CD4-positive, alpha-beta T cell (primary cell): ENCODE measurements around the gene ASXL3. TPM values are rescaled to one million over a fixed set of nuclear protein-coding genes. Genes with fewer than 3 reads are reported as not detected.

Source experiments
- ATAC-seq: fragments of 200-7000 bp; cut with Tn5 transposase; one replicate; pipeline ENCODE4 v1.10.0; 2022; ENCODE audit warnings: mild to moderate bottlenecking; ENCODE audit not compliant: poor library complexity
- CTCF ChIA-PET: fragments of 350-600 bp; sonication (Branson Sonifier 250); formaldehyde crosslinking; loops from one replicate; lab custom pipeline; 2021; ENCODE audit warnings: antibody characterized with exemption, inconsistent platforms; lab: Charles Lee
- POLR2A ChIA-PET: fragments of 350-600 bp; sonication (Branson Sonifier 250); formaldehyde crosslinking; loops from one replicate; lab custom pipeline; 2021; ENCODE audit warnings: antibody characterized with exemption, inconsistent platforms; lab: Charles Lee
- DNase-seq, 14 experiments: peaks; one replicate each; pipeline ENCODE4 v3.0.0-alpha.2; 2013 to 2020; ENCODE audit warnings: mixed read lengths in 2 of 14
- H3K27ac ChIP-seq, 2 donors: one replicate each; pipeline versions ENCODE4 v1.5.1 to v1.7.0; 2013; ENCODE audit warnings: low read length in 2 of 2, low read depth in 1 of 2, mild to moderate bottlenecking in 1 of 2
- H3K27me3 ChIP-seq, 2 experiments: 1 replicate in 1 of 2; 2 replicates in 1 of 2; pipeline versions ENCODE4 v1.6.1 to v1.7.0; 2013; ENCODE audit warnings: low read length in 2 of 2, control low read depth in 1 of 2, mild to moderate bottlenecking in 1 of 2, moderate library complexity in 1 of 2; ENCODE audit not compliant: insufficient read depth in 2 of 2, control insufficient read depth in 1 of 2
- H3K36me3 ChIP-seq: one replicate; pipeline ENCODE4 v1.6.1; 2013; ENCODE audit warnings: low read length, control low read depth; ENCODE audit not compliant: insufficient read depth
- H3K4me1 ChIP-seq: one replicate; pipeline ENCODE4 v1.6.1; 2013; ENCODE audit warnings: low read length, control low read depth; ENCODE audit not compliant: insufficient read depth
- H3K4me3 ChIP-seq: one replicate; pipeline ENCODE4 v1.5.1; 2013; ENCODE audit warnings: mild to moderate bottlenecking, low read length, moderate library complexity
- H3K9me3 ChIP-seq, 2 experiments: 1 replicate in 1 of 2; 2 replicates in 1 of 2; pipeline versions ENCODE4 v1.6.1 to v1.7.0; 2013; ENCODE audit warnings: low read length in 2 of 2, mild to moderate bottlenecking in 2 of 2, control low read depth in 1 of 2, moderate library complexity in 1 of 2; ENCODE audit not compliant: control insufficient read depth in 1 of 2, insufficient read depth in 1 of 2
- H3K27ac Mint-ChIP-seq: one replicate; pipeline ENCODE4 v1.8.0; 2020; ENCODE audit warnings: mixed read lengths
- H3K27me3 Mint-ChIP-seq: one replicate; pipeline ENCODE4 v1.8.0; 2021; ENCODE audit warnings: mixed read lengths
- H3K36me3 Mint-ChIP-seq: one replicate; pipeline ENCODE4 v1.8.0; 2021; ENCODE audit warnings: low read depth, mixed read lengths
- H3K4me1 Mint-ChIP-seq: one replicate; pipeline ENCODE4 v1.8.0; 2021; ENCODE audit warnings: low read depth, mixed read lengths
- H3K4me3 Mint-ChIP-seq: one replicate; pipeline ENCODE4 v1.8.0; 2020; ENCODE audit warnings: mild to moderate bottlenecking, mixed read lengths
- H3K9me3 Mint-ChIP-seq: one replicate; pipeline ENCODE4 v1.8.0; 2020; ENCODE audit warnings: mixed read lengths
- CTCF ChIP-seq: fragments of 200-600 bp; IDR thresholded peaks from one replicate; pipeline ENCODE4 v1.8.0; 2022; ENCODE audit warnings: antibody characterized with exemption, mild to moderate bottlenecking
- intact Hi-C, 2 experiments: fragments of 100-400 bp; cut with DNase I in 1 of 2; cut with micrococcal nuclease in 1 of 2; formaldehyde crosslinking; loops; one replicate each; pipeline versions ENCODE4 v1.15.1 to v1.9.0; 2023 to 2025; cut with DNase I, micrococcal nuclease
- total RNA-seq, 174 experiments: library from RNA in 2 of 174; stranded (reverse) in 2 of 174; gene quantifications; one replicate each; pipeline ENCODE4 v1.2.3 and lab custom pipeline; 2021 to 2026

The ASXL3 gene
- total RNA-seq, 2 experiments from 2014 or later, result not detected

GRCh38 chr18:33670029-33670428 is 92.0 kb downstream of the ASXL3 start:
- Mint-ChIP-seq H3K27me3 (no peaks in the 10 kb centered on the region), H3K4me3 (no peak overlapping the region), H3K27ac (no peak overlapping the region), H3K4me1 (no peaks in the 10 kb centered on the region), H3K36me3 (no peaks in the 10 kb centered on the region), H3K9me3 (peaks cover 8% of the 10 kb centered on the region)
- Histone ChIP-seq H3K36me3 (no peaks in the 10 kb centered on the region), H3K27ac (no peak overlapping the region), H3K9me3 (peaks cover 3 to 4% of the 10 kb centered on the region in 2 experiments), H3K4me3 (no peak overlapping the region), H3K27me3 (no peaks in the 10 kb centered on the region), H3K4me1 (no peaks in the 10 kb centered on the region)
- no peak for TF ChIP-seq CTCF
- ATAC-seq (no peak), DNase-seq (no peak)
- intact Hi-C loops, result no loop called here
- ChIA-PET CTCF (no interaction called here), POLR2A (no interaction called here)

GRCh38 chr18:33673689-33674088 is 95.7 kb downstream of the ASXL3 start:
- Histone ChIP-seq H3K36me3 (no peaks in the 10 kb centered on the region), H3K4me3 (no peak overlapping the region), H3K4me1 (no peaks in the 10 kb centered on the region), H3K27ac (no peak overlapping the region), H3K27me3 (no peaks in the 10 kb centered on the region), H3K9me3 (peaks cover 0 to 4% of the 10 kb centered on the region in 2 experiments)
- ATAC-seq (no peak), DNase-seq (no peak)
- no peaks in the 10 kb centered on the region for H3K4me1 Mint-ChIP-seq
- no peaks in the 10 kb centered on the region for H3K36me3 Mint-ChIP-seq
- no peak for TF ChIP-seq CTCF
- H3K9me3 Mint-ChIP-seq, result peaks cover 5% of the 10 kb centered on the region
- H3K4me3 Mint-ChIP-seq, result no peak overlapping the region
- ChIA-PET CTCF (no interaction called here), POLR2A (no interaction called here)
- no peak overlapping the region for H3K27ac Mint-ChIP-seq
- no peaks in the 10 kb centered on the region for H3K27me3 Mint-ChIP-seq
- intact Hi-C loops, result no loop called here

GRCh38 chr18:33676593-33676992 is 98.6 kb downstream of the ASXL3 start:
- no peaks in the 10 kb centered on the region for H3K27me3 ChIP-seq
- Mint-ChIP-seq H3K27ac (no peak overlapping the region), H3K36me3 (no peaks in the 10 kb centered on the region), H3K27me3 (no peaks in the 10 kb centered on the region), H3K9me3 (peaks cover 5% of the 10 kb centered on the region), H3K4me1 (no peaks in the 10 kb centered on the region), H3K4me3 (no peak overlapping the region)
- H3K9me3 ChIP-seq, result no peaks in the 10 kb centered on the region
- DNase-seq (no peak), ATAC-seq (no peak)
- intact Hi-C loops, result no loop called here
- H3K4me1 ChIP-seq, result no peaks in the 10 kb centered on the region
- CTCF ChIA-PET, result no interaction called here
- H3K4me3 ChIP-seq, result no peak overlapping the region
- no peaks in the 10 kb centered on the region for H3K36me3 ChIP-seq
- TF ChIP-seq CTCF, result no peak
- H3K27ac ChIP-seq, result no peak overlapping the region
- POLR2A ChIA-PET, result no interaction called here
